GM23338 (cell line): ENCODE results near the gene TNFSF10. TPM values are rescaled to one million over a fixed set of nuclear protein-coding genes. Genes with fewer than 3 reads are reported as not detected.
A peak's percentile ranks its signal among the peaks of the same experiment; 100 is the strongest.

ENCODE experiments used
- ATAC-seq: fragments of 200-7000 bp; cut with Tn5 transposase; 3 replicates; pipeline ENCODE4 v1.9.1; 2020
- DNase-seq: peaks from one replicate; pipeline ENCODE4 v3.0.0-alpha.2; 2015; ENCODE audit warnings: low spot score
- H2AFZ ChIP-seq: fragments of 200-600 bp; sonication (generic); 2 replicates; pipeline ENCODE4 v1.8.0; 2016; ENCODE audit warnings: antibody characterized with exemption, mild to moderate bottlenecking, moderate library complexity
- H3F3A ChIP-seq: fragments of 200-600 bp; sonication (generic); replicated peaks from 2 replicates; pipeline ENCODE4 v1.8.0; 2017; ENCODE audit warnings: antibody characterized with exemption, mixed run types, low read depth
- H3K27ac ChIP-seq: fragments of 200-600 bp; sonication (generic); 2 replicates; pipeline ENCODE4 v1.6.1; 2016; ENCODE audit warnings: low read depth
- H3K27me3 ChIP-seq: fragments of 200-600 bp; sonication (generic); 2 replicates; pipeline ENCODE4 v1.8.0; 2016; ENCODE audit warnings: mild to moderate bottlenecking, mixed run types, moderate library complexity; ENCODE audit not compliant: insufficient read depth
- H3K36me3 ChIP-seq: fragments of 200-600 bp; sonication (generic); 2 replicates; pipeline ENCODE4 v1.8.0; 2016; ENCODE audit warnings: mild to moderate bottlenecking; ENCODE audit not compliant: insufficient read depth
- H3K4me1 ChIP-seq: fragments of 200-600 bp; sonication (generic); 2 replicates; pipeline ENCODE4 v1.8.0; 2016; ENCODE audit warnings: mild to moderate bottlenecking, moderate library complexity; ENCODE audit not compliant: insufficient read depth
- H3K4me2 ChIP-seq: fragments of 200-600 bp; sonication (generic); 2 replicates; pipeline ENCODE4 v1.7.1; 2017; ENCODE audit warnings: mixed run types
- H3K4me3 ChIP-seq: fragments of 200-600 bp; sonication (generic); 2 replicates; pipeline ENCODE4 v1.6.1; 2016; ENCODE audit warnings: mixed run types
- H3K79me2 ChIP-seq: fragments of 200-600 bp; sonication (generic); replicated peaks from 2 replicates; pipeline ENCODE4 v1.8.0; 2017; ENCODE audit warnings: mild to moderate bottlenecking; ENCODE audit not compliant: insufficient read depth
- H3K9me2 ChIP-seq: fragments of 200-600 bp; sonication (generic); 2 replicates; pipeline ENCODE4 v1.8.0; 2017; ENCODE audit not compliant: insufficient read depth
- H4K20me1 ChIP-seq: fragments of 200-600 bp; sonication (generic); replicated peaks from 2 replicates; pipeline ENCODE4 v1.8.0; 2017; ENCODE audit warnings: mild to moderate bottlenecking; ENCODE audit not compliant: insufficient read depth
- H3K27ac Mint-ChIP-seq: 2 replicates; pipeline ENCODE4 v1.8.0; 2020; ENCODE audit warnings: inconsistent platforms, mild to moderate bottlenecking, moderate library complexity, mixed read lengths
- H3K27me3 Mint-ChIP-seq: 3 replicates; pipeline ENCODE4 v1.8.0; 2022; ENCODE audit warnings: low read depth, mild to moderate bottlenecking, moderate library complexity, mixed read lengths, inconsistent platforms; ENCODE audit not compliant: insufficient read depth, poor library complexity
- H3K36me3 Mint-ChIP-seq: 3 replicates; pipeline ENCODE4 v1.8.0; 2021; ENCODE audit warnings: low read depth, mild to moderate bottlenecking, inconsistent platforms, moderate library complexity, mixed read lengths
- H3K4me1 Mint-ChIP-seq: 3 replicates; pipeline ENCODE4 v1.8.0; 2020; ENCODE audit warnings: mild to moderate bottlenecking, inconsistent platforms, mixed read lengths
- H3K4me3 Mint-ChIP-seq: 3 replicates; pipeline ENCODE4 v1.8.0; 2021; ENCODE audit warnings: moderate library complexity, mild to moderate bottlenecking, inconsistent platforms, mixed read lengths
- H3K9me3 Mint-ChIP-seq: 3 replicates; pipeline ENCODE4 v1.8.0; 2020; ENCODE audit warnings: moderate library complexity, mild to moderate bottlenecking, inconsistent platforms, mixed read lengths
- CTCF ChIP-seq, 2 experiments: fragments of 200-600 bp in 1 of 2; sonication (generic) in 1 of 2; conservative IDR thresholded peaks; 2 replicates each; pipeline versions ENCODE4 v1.5.1 to v1.6.1; 2016 to 2017; ENCODE audit warnings: antibody characterized with exemption in 2 of 2, low read depth in 2 of 2, mild to moderate bottlenecking in 2 of 2, moderate library complexity in 1 of 2
- ZNF462 ChIP-seq: fragments of 250-450 bp; sonication (Bioruptor Pico); IDR thresholded peaks from 2 replicates; pipeline ENCODE4 v1.5.0; 2020; ENCODE audit warnings: mild to moderate bottlenecking, moderate library complexity
- polyA plus RNA-seq: library from polyadenylated mRNA; unstranded; fragments of >200 nt; fragmentation: Nextera tagmentation; extraction: Ambion mirVana; gene quantifications from 2 replicates; pipeline ENCODE4 v1.2.1, GENCODE V29; 2016
- total RNA-seq: library from RNA; depleted of rRNA; stranded (reverse); fragments of >200 nt; shearing (Covaris generic); gene quantifications from 2 replicates; pipeline ENCODE4 v1.2.3, GENCODE V29; 2014

Gene TNFSF10
- total and polyA plus RNA-seq, 2 experiments from 2014 or later = 0.27 TPM; not detected in 1

GRCh38 chr3:172560026-172560425 is 36.8 kb upstream of the TNFSF10 start (continued):
- no peak for TF ChIP-seq CTCF (conservative IDR thresholded peaks at IDR 0.05; ENCODE audit: low read depth in 2 of 2)

GRCh38 chr3:172559020-172559419 is 35.8 kb upstream of the TNFSF10 start:
- no peak for DNase-seq
- peaks cover 10% of the 10 kb centered on the region; the same call in 2 of the 3 replicates for H3K4me1 Mint-ChIP-seq
- Histone ChIP-seq H3K79me2 (no peaks in the 10 kb centered on the region), H3K4me3 (no peak overlapping the region), H3K4me1 (peaks cover 12% of the 10 kb centered on the region), H2AFZ (0 out of 2 replicates have a peak overlapping the region, but pooled peaks have one; percentile 28), H3F3A (no peaks in the 10 kb centered on the region), H3K4me2 (no peak overlapping the region), H3K9me2 (no peaks in the 10 kb centered on the region), H4K20me1 (no peaks in the 10 kb centered on the region), H3K36me3 (no peaks in the 10 kb centered on the region), H3K27me3 (no peaks in the 10 kb centered on the region), H3K27ac (no peak overlapping the region)
- H3K4me3 Mint-ChIP-seq = no peak overlapping the region
- peaks cover 3% of the 10 kb centered on the region for H3K27me3 Mint-ChIP-seq
- no peaks in the 10 kb centered on the region for H3K9me3 Mint-ChIP-seq
- H3K36me3 Mint-ChIP-seq = no peaks in the 10 kb centered on the region
- H3K27ac Mint-ChIP-seq = no peak overlapping the region
- no peak for ATAC-seq
- TF ChIP-seq CTCF (conservative IDR thresholded peaks at IDR 0.05; ENCODE audit: low read depth in 2 of 2) = no peak
- no peak for TF ChIP-seq ZNF462 (CRISPR knock-in tag)
